ENCODE results near the gene CTSO.

- TF ChIP-seq POLR2AphosphoS5 (IDR thresholded peaks at IDR 0.05; ENCODE audit: low read depth, low read length) (no peak), POLR2A (IDR thresholded peaks at IDR 0.05; ENCODE audit: low read depth, low read length) (no peak), POU2F2 (IDR thresholded peaks at IDR 0.05; ENCODE audit: low read depth, low read length) (no peak)
Measured at GRCh38 chr4:155930330-155930729, 23.3 kb downstream of the CTSO start.

Data from GM12891 (cell line).